ENCODE results near the gene PEPD.

DNA sequence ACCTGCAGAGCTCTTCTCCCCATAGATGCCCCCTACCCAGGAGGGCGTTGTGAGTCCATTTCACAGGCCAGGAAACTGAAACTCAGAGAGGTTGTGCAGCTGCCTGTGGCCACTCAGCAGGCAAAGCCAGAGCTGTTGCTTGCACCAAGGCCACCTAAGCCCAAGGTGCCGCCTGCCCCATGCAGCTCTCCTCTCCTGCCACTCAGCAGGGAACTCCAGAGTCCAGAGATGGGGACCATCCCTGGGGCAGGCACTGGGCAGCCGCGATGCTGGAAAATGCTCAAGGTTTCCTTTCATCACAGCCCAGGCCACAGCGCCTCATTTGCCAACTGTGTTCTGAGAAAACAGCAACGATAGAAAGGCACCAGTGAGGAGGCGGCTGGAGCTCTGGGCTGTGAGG, 41.0 kb upstream of the PEPD start:
- TF ChIP-seq, protein P1, sequence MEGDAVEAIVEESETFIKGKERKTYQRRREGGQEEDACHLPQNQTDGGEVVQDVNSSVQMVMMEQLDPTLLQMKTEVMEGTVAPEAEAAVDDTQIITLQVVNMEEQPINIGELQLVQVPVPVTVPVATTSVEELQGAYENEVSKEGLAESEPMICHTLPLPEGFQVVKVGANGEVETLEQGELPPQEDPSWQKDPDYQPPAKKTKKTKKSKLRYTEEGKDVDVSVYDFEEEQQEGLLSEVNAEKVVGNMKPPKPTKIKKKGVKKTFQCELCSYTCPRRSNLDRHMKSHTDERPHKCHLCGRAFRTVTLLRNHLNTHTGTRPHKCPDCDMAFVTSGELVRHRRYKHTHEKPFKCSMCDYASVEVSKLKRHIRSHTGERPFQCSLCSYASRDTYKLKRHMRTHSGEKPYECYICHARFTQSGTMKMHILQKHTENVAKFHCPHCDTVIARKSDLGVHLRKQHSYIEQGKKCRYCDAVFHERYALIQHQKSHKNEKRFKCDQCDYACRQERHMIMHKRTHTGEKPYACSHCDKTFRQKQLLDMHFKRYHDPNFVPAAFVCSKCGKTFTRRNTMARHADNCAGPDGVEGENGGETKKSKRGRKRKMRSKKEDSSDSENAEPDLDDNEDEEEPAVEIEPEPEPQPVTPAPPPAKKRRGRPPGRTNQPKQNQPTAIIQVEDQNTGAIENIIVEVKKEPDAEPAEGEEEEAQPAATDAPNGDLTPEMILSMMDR (IDR thresholded peaks at IDR 0.05; ENCODE audit: low read length), result no peak
- no peak for TF ChIP-seq EZH2 (IDR thresholded peaks at IDR 0.05; ENCODE audit: borderline replicate concordance, low read length)

Measured in OCI-LY1 (cell line).